GM12864 (cell line): ENCODE measurements around the gene SLC24A3.
A peak's percentile ranks its signal among the peaks of the same experiment; 100 is the strongest.

Experiments
- DNase-seq: peaks from one replicate; pipeline ENCODE4 v3.0.0-alpha.2; 2011; ENCODE audit warnings: low read depth
- H3K4me3 ChIP-seq: 2 replicates; pipeline ENCODE4 v1.5.1; 2011; ENCODE audit warnings: mild to moderate bottlenecking, low read depth, low read length, control low read depth
- TF ChIP-seq, protein P1 (sequence below): IDR thresholded peaks from 2 replicates; pipeline ENCODE4 v1.5.1; 2011; ENCODE audit warnings: low read depth, mild to moderate bottlenecking, moderate library complexity, low read length, control low read depth, inconsistent platforms; ENCODE audit errors: missing control alignments

SLC24A3 gene

DNA sequence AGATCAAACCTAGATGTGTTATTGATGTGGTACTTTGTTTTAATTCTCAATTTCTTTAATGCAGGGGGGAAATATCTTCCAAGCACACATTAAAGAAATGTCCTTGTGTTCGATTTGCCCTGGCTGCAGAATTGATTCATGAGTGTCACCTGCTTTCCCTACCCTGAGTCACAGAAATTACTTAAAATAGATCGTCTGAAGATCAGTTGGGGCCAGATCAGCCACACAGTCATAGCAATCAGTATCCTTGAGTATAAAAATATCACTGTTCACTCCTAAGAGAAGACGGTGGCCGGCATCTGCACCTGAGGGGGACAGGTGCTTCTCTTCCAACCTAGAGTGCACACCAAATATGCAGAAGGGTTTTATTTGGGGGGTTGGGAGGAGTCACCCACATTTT lies 430.4 kb downstream of the SLC24A3 start:
- DNase-seq: no peak
- TF ChIP-seq, protein P1, sequence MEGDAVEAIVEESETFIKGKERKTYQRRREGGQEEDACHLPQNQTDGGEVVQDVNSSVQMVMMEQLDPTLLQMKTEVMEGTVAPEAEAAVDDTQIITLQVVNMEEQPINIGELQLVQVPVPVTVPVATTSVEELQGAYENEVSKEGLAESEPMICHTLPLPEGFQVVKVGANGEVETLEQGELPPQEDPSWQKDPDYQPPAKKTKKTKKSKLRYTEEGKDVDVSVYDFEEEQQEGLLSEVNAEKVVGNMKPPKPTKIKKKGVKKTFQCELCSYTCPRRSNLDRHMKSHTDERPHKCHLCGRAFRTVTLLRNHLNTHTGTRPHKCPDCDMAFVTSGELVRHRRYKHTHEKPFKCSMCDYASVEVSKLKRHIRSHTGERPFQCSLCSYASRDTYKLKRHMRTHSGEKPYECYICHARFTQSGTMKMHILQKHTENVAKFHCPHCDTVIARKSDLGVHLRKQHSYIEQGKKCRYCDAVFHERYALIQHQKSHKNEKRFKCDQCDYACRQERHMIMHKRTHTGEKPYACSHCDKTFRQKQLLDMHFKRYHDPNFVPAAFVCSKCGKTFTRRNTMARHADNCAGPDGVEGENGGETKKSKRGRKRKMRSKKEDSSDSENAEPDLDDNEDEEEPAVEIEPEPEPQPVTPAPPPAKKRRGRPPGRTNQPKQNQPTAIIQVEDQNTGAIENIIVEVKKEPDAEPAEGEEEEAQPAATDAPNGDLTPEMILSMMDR: no peak
- H3K4me3 ChIP-seq: no peak overlapping the region

DNA sequence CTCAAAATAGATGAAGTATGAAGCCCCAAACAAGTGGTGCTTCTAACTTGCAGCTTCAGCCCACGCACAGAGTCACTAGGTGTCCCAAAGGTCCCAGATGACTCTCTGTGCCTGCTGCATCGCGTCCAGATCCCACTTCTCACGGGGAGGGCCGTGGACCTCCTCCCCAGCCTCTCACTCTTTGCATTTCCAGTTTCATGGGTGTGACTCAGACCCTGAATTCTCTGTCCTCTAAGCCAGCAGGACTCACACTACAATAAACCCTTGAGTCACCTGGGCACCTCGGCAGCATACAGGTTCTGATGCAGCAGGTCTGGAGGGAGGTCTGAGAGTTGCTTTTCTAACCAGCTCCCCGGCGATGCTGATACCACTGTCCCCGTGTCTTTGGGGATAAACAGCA lies 431.6 kb downstream of the SLC24A3 start:
- TF ChIP-seq, protein P1: no peak
- no peak overlapping the region for H3K4me3 ChIP-seq
- no peak for DNase-seq

DNA sequence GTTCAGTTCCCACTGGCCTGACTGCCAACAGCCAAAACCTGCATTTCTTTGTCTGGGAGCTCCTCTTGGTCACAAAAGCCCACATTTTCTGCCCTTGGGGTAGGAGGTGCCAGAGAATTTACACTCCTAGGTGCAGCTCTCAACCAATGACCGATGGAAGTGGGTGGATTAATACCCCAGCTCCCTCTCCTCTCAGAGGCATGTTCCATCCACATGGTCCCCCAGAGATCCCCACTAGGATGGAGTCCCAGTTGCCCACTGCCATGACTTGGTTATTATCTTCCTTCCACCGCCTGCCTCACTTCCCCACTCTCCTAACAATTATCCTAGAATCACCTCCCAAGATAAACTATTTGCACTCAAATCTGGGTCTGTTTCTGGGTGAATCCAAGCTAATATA lies 434.5 kb downstream of the SLC24A3 start:
- no peak for DNase-seq
- H3K4me3 ChIP-seq: no peak overlapping the region
- TF ChIP-seq, protein P1: no peak

DNA sequence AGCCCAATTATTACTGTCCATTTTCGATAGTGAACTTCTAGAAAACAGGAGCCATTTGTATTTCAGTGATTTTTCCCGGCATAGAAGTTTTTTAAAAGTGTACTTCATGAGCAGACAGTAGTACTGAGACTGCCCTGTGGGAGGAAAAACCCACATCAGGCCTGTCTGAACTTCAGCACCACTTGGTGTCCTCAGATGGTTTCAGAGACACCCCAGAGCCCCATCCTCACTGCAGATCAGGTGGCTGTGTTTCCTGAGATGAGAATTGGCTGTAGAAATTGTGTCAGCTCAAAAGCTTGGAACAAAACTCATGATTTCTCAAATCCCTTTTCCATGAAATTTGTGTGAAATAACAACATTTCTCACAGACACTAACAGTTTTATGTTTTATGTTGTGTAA lies 435.6 kb downstream of the SLC24A3 start:
- no peak for DNase-seq
- H3K4me3 ChIP-seq: no peak overlapping the region
- TF ChIP-seq, protein P1: peak; percentile 19

DNA sequence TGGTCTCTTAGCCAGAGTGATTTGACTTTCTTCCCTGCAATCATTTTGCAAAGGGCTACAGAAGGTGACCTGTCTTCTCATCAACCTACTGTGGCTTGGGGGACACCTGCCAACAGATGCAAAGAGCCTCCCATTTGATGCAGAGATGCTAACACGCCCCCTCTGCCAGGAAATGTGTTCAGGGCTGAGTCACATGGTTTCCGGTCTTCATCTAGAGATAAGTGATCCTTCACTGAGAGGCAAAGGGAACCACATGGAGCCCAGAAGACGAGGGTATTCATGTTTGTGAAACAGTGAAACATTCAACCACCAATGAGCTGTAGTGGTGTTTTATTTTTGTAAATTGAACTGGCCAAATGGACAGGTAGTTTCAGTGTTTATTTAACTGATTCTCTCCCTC lies 436.6 kb downstream of the SLC24A3 start:
- TF ChIP-seq, protein P1: no peak
- DNase-seq: no peak
- H3K4me3 ChIP-seq: no peak overlapping the region

DNA sequence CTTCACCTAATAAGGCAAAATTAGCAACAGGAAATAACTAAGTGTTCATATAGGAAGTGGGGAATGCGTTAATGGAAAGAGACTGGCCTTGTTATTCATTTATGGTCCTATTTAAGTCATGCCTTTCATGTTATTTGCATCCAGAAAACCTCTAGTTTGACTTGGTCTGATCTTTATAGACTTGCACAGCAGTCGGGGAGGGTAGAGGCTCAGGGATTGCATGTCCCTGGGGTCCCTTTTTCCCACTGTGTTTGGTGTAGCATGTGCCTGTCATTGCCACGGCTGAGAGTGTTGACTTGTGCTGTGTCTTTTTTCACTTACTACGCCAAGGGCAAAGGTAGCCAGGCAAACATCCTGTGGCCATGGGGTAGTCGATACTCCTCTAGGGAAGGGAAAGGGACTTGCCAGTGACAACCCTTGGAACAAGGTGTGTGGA lies 440.2 kb downstream of the SLC24A3 start:
- DNase-seq: no peak
- no peak overlapping the region for H3K4me3 ChIP-seq
- TF ChIP-seq, protein P1: no peak

DNA sequence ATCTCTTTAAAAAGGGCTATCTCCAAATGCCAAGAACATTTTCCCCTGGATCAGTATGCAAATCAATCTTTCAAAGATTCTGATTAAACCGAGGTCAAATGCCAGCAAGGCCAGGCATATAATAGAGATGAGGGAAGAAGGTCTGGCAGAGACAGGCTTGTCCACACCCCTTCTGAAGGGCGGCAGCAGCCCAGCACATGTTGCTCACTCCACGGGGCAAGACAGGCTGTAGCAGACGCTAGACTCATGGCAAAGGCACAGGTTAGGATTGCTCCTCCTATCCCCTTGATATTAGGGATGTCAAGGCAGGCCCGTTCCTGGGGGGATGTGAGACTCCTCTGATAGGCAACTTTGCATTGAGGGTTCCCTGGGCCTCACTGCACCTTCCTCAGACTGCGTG lies 440.9 kb downstream of the SLC24A3 start:
- H3K4me3 ChIP-seq: no peak overlapping the region
- no peak for DNase-seq
- TF ChIP-seq, protein P1: no peak
